ENCODE data around the gene MKRN3.

DNA sequence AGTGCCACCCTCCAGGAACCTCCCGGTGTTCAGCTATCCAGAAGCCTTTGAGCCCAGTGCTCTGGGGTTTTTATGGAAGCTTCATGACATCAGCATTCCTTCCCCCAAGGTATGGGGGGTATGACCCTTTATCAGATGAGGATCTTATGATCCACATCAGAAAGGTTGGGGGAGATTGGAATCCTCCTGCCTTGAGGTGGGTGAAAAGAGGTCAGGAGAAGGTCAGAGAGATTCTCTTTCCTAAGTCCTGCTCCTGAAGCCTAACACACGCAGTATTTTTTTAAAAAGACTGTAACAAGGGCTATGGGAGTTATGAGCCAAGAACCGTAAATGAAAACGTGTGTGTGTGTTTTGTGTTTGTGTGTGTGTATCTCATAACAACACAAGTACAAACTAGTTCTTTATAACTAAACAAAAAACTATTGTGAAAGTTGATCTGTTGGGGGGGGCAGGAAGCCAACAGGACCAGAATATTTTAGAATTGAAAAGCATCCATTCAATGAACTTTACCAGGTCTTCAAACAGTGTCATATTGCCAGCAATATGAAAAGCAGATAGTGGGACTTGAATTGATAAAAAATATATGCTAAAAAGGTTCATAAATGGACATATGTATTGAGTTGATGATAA, 13.2 kb downstream of the MKRN3 start:
- TF ChIP-seq, protein P1, sequence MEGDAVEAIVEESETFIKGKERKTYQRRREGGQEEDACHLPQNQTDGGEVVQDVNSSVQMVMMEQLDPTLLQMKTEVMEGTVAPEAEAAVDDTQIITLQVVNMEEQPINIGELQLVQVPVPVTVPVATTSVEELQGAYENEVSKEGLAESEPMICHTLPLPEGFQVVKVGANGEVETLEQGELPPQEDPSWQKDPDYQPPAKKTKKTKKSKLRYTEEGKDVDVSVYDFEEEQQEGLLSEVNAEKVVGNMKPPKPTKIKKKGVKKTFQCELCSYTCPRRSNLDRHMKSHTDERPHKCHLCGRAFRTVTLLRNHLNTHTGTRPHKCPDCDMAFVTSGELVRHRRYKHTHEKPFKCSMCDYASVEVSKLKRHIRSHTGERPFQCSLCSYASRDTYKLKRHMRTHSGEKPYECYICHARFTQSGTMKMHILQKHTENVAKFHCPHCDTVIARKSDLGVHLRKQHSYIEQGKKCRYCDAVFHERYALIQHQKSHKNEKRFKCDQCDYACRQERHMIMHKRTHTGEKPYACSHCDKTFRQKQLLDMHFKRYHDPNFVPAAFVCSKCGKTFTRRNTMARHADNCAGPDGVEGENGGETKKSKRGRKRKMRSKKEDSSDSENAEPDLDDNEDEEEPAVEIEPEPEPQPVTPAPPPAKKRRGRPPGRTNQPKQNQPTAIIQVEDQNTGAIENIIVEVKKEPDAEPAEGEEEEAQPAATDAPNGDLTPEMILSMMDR (IDR thresholded peaks at IDR 0.05; ENCODE audit: low read depth, low read length), result no peak
- TF ChIP-seq POLR2A (IDR thresholded peaks at IDR 0.05; ENCODE audit: extremely low read depth, insufficient read length) (no peak), MYC (IDR thresholded peaks at IDR 0.05; ENCODE audit: low read depth, low read length) (no peak)
- TF ChIP-seq, protein P2, sequence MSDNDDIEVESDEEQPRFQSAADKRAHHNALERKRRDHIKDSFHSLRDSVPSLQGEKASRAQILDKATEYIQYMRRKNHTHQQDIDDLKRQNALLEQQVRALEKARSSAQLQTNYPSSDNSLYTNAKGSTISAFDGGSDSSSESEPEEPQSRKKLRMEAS (IDR thresholded peaks at IDR 0.05; ENCODE audit: low read depth, low read length), result no peak

All from NB4 (cell line).